Esophagus squamous epithelium (tissue), 5 donors: Measurements from ENCODE around the gene CNPY1. TPM values are rescaled to one million over a fixed set of nuclear protein-coding genes. Genes with fewer than 3 reads are reported as not detected.

Source experiments
- DNase-seq: peaks from one replicate; lab custom pipeline; 2025; lab: John Stamatoyannopoulos, UW
- H3K27ac ChIP-seq, 4 donors: fragments of 200-600 bp; sonication (generic); one replicate each; pipeline ENCODE4 v1.5.1; 2016 to 2019; ENCODE audit warnings: mild to moderate bottlenecking in 1 of 4
- H3K27me3 ChIP-seq, 4 donors: fragments of 200-600 bp; sonication (generic); 1 replicate in 3 of 4; 2 replicates in 1 of 4; pipeline versions ENCODE4 v1.5.1 to v1.6.0; 2017 to 2021; ENCODE audit warnings: antibody characterized with exemption in 1 of 4
- H3K36me3 ChIP-seq, 3 donors: fragments of 200-600 bp; sonication (generic); one replicate each; pipeline ENCODE4 v1.5.1; 2016 to 2019
- H3K4me1 ChIP-seq, 3 donors: fragments of 200-600 bp; sonication (generic); one replicate each; pipeline ENCODE4 v1.5.1; 2017 to 2019
- H3K4me3 ChIP-seq, 4 donors: fragments of 200-600 bp; sonication (generic); 1 replicate in 3 of 4; 2 replicates in 1 of 4; pipeline ENCODE4 v1.5.1; 2016 to 2019; ENCODE audit warnings: mild to moderate bottlenecking in 2 of 4, moderate library complexity in 1 of 4
- H3K9me3 ChIP-seq, 3 donors: fragments of 200-600 bp; sonication (generic); one replicate each; pipeline ENCODE4 v1.5.1; 2016 to 2019
- CTCF ChIP-seq, 6 experiments: fragments of 450-650 bp in 4 of 6; fragments of 200-600 bp in 2 of 6; sonication (generic) in 2 of 6; IDR thresholded peaks; one replicate each; pipeline ENCODE4 v1.5.1; 2016 to 2019; ENCODE audit warnings: antibody characterized with exemption in 6 of 6, mild to moderate bottlenecking in 4 of 6, moderate library complexity in 4 of 6
- POLR2A ChIP-seq, 4 donors: fragments of 450-650 bp; IDR thresholded peaks; one replicate each; pipeline ENCODE4 v1.6.1; 2017; ENCODE audit warnings: antibody characterized with exemption in 4 of 4, mild to moderate bottlenecking in 4 of 4, moderate library complexity in 3 of 4
- WGBS, 2 donors: methylation state at CpG; one replicate each; pipeline ENCODE4 v1.1.5; 2018; 5-methylcytosine and 5-hydroxymethylcytosine counted together
- intact Hi-C: fragments of 100-400 bp; cut with DNase I; formaldehyde crosslinking; loops from one replicate; pipeline ENCODE4 v1.15.0; 2022
- total RNA-seq, 4 donors: library from RNA; depleted of rRNA; stranded (reverse); fragments of >200 nt; gene quantifications; one replicate each; pipeline ENCODE4 v1.1.0, GENCODE V29; 2016
- donor health status: DM: yes; HTN: yes; CAD: no.

The CNPY1 gene
- total RNA-seq, 4 donors from 2014 or later = not detected

- Histone ChIP-seq H3K27ac (no peak overlapping the region), H3K36me3 (no peaks in the 10 kb centered on the region), H3K4me3 (no peak overlapping the region), H3K9me3 (no peaks in the 10 kb centered on the region), H3K27me3 (peaks cover 0 to 45% (median 0%) of the 10 kb centered on the region in 4 donors), H3K4me1 (no peaks in the 10 kb centered on the region)
- TF ChIP-seq CTCF (IDR thresholded peaks at IDR 0.05) (no peak), POLR2A (IDR thresholded peaks at IDR 0.05) (no peak)
- intact Hi-C loops = no loop called here
- no peak for DNase-seq
- 75 to 86% methylated on average over 9 of the region's 9 CpGs for WGBS, 2 donors
Measured at GRCh38 chr7:155562106-155562505, 15.7 kb upstream of the CNPY1 start.

GRCh38 chr7:155560982-155561686 lies 14.8 kb upstream of the CNPY1 start:
- Histone ChIP-seq H3K4me3 (no peak overlapping the region), H3K27ac (no peak overlapping the region), H3K4me1 (no peaks in the 10 kb centered on the region), H3K36me3 (no peaks in the 10 kb centered on the region), H3K9me3 (no peaks in the 10 kb centered on the region), H3K27me3 (peaks cover 0 to 52% (median 0%) of the 10 kb centered on the region in 4 donors)
- TF ChIP-seq POLR2A (IDR thresholded peaks at IDR 0.05) (no peak), CTCF (IDR thresholded peaks at IDR 0.05) (no peak)
- no peak for DNase-seq
- 68 to 69% methylated on average over 16 to 18 of the region's 18 CpGs for WGBS, 2 donors
- intact Hi-C loops = no loop called here

GRCh38 chr7:155560196-155560885 lies 14.0 kb upstream of the CNPY1 start:
- Histone ChIP-seq H3K27me3 (peaks cover 0 to 49% (median 0%) of the 10 kb centered on the region in 4 donors), H3K36me3 (no peaks in the 10 kb centered on the region), H3K4me3 (no peak overlapping the region), H3K27ac (no peak overlapping the region), H3K4me1 (no peaks in the 10 kb centered on the region), H3K9me3 (no peaks in the 10 kb centered on the region)
- no peak for DNase-seq
- no peak for TF ChIP-seq POLR2A (IDR thresholded peaks at IDR 0.05)
- no peak for TF ChIP-seq CTCF (IDR thresholded peaks at IDR 0.05)
- intact Hi-C loops = no loop called here
- 80 to 83% methylated on average over 13 to 15 of the region's 21 CpGs for whole genome bisulfite sequencing, 2 donors

GRCh38 chr7:155559519-155560108 lies 13.3 kb upstream of the CNPY1 start:
- peaks cover 0 to 53% (median 0%) of the 10 kb centered on the region in 4 donors for H3K27me3 ChIP-seq

More at GRCh38 chr7:155559519-155560108, 13.3 kb upstream of the CNPY1 start:
- H3K27ac ChIP-seq = no peak overlapping the region
- no peaks in the 10 kb centered on the region for H3K9me3 ChIP-seq
- H3K4me1 ChIP-seq = no peaks in the 10 kb centered on the region
- 56 to 80% methylated on average over 3 to 5 of the region's 13 CpGs for WGBS, 2 donors
- DNase-seq = no peak
- intact Hi-C loops = no loop called here
- H3K36me3 ChIP-seq = no peaks in the 10 kb centered on the region
- no peak overlapping the region for H3K4me3 ChIP-seq
- TF ChIP-seq CTCF (IDR thresholded peaks at IDR 0.05) (no peak), POLR2A (IDR thresholded peaks at IDR 0.05) (no peak)
